Measurements from ENCODE around the gene THADA. TPM values are rescaled to one million over a fixed set of nuclear protein-coding genes. Genes with fewer than 3 reads are reported as not detected.

Gene THADA
- polyA plus RNA-seq, 3 donors: 7.3 to 11.2 (median 9.7) TPM

GRCh38 chr2:43206602-43207001 is 389.2 kb downstream of the THADA start:
- Histone ChIP-seq H3K4me3 (replicated peaks in 1 of 3; ENCODE audit: low read depth in 2 of 3, low read length in 3 of 3) (no peak overlapping the region), H3K4me1 (ENCODE audit: control insufficient read depth in 1 of 2, insufficient read depth in 2 of 2, low read length in 2 of 2) (peaks cover 39 to 52% of the 10 kb centered on the region in 2 donors), H3K4me2 (replicated peaks; ENCODE audit: extremely low read depth, low read length, poor library complexity, severe bottlenecking) (no peak overlapping the region), H3K9ac (ENCODE audit: insufficient read depth, low read length, poor library complexity, severe bottlenecking) (no peak overlapping the region), H3K27ac (ENCODE audit: low read depth in 1 of 2, low read length in 2 of 2) (no peak overlapping the region), H3K79me2 (ENCODE audit: insufficient read depth, low read length) (peaks cover 8% of the 10 kb centered on the region), H4K20me1 (ENCODE audit: insufficient read depth, low read length) (no peaks in the 10 kb centered on the region), H3K36me3 (replicated peaks in 1 of 2; ENCODE audit: control insufficient read depth in 1 of 2, insufficient read depth in 2 of 2, low read length in 2 of 2) (no peaks in the 10 kb centered on the region), H2AFZ (ENCODE audit: insufficient read depth, low read depth, low read length, poor library complexity, severe bottlenecking) (no peak overlapping the region), H3K27me3 (ENCODE audit: control insufficient read depth in 2 of 2, insufficient read depth in 2 of 2, low read length in 2 of 2) (no peaks in the 10 kb centered on the region), H3K9me3 (replicated peaks in 1 of 2; ENCODE audit: control insufficient read depth in 1 of 2, insufficient read depth in 1 of 2, low read length in 2 of 2) (no peaks in the 10 kb centered on the region)
- 100% methylated on average over 2 of the region's 7 CpGs for WGBS (ENCODE audit: insufficient coverage)
- intact Hi-C loops (cut with micrococcal nuclease): loop anchor here in 1 of 2 donors (5.0 kb wide), 1 partner anchor 34 kb away; no protein-coding TSS in a partner anchor
- H3K9me3 Mint-ChIP-seq: no peaks in the 10 kb centered on the region
- H3K4me1 Mint-ChIP-seq: peaks cover 59% of the 10 kb centered on the region
- H3K27me3 Mint-ChIP-seq (ENCODE audit: low read depth in 3 of 3): peaks cover 0 to 2% (median 2%) of the 10 kb centered on the region in 3 donors
- H3K36me3 Mint-ChIP-seq: peaks cover 0 to 3% of the 10 kb centered on the region in 2 donors
- H3K27ac Mint-ChIP-seq: peak overlapping the region in 1 of 7 donors; percentile 26
- TF ChIP-seq CTCF (IDR thresholded peaks at IDR 0.05): no peak
- no peak for DNase-seq
- no peak overlapping the region for H3K4me3 Mint-ChIP-seq

DNA sequence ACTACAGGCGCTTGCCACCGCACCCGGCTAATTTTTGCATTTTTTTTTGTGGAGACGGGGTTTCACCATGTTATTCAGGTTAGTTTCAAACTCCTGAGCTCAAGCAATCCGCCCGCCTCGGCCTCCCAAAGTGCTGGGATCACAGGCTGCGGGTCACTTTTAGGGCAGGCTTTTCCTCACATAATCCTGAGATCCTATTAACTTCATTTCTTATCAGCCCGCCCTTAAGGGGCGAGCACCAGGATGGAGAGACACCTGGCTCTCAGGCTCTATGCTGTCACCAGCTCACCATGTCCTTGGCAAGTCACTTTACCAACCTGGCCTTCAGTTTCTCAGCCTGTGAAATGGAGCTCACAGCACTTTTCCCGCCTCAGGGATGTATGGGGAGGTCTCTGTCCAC is 392.5 kb downstream of the THADA start:
- Histone ChIP-seq H2AFZ (ENCODE audit: insufficient read depth, low read depth, low read length, poor library complexity, severe bottlenecking) (no peak overlapping the region), H3K27me3 (ENCODE audit: control insufficient read depth in 2 of 2, insufficient read depth in 2 of 2, low read length in 2 of 2) (no peaks in the 10 kb centered on the region), H3K4me2 (replicated peaks; ENCODE audit: extremely low read depth, low read length, poor library complexity, severe bottlenecking) (no peak overlapping the region), H3K27ac (ENCODE audit: low read depth in 1 of 2, low read length in 2 of 2) (no peak overlapping the region), H3K36me3 (replicated peaks in 1 of 2; ENCODE audit: control insufficient read depth in 1 of 2, insufficient read depth in 2 of 2, low read length in 2 of 2) (no peaks in the 10 kb centered on the region), H3K9me3 (replicated peaks in 1 of 2; ENCODE audit: control insufficient read depth in 1 of 2, insufficient read depth in 1 of 2, low read length in 2 of 2) (no peaks in the 10 kb centered on the region), H3K79me2 (ENCODE audit: insufficient read depth, low read length) (no peaks in the 10 kb centered on the region), H3K9ac (ENCODE audit: insufficient read depth, low read length, poor library complexity, severe bottlenecking) (no peak overlapping the region), H3K4me1 (ENCODE audit: control insufficient read depth in 1 of 2, insufficient read depth in 2 of 2, low read length in 2 of 2) (peaks cover 21 to 40% of the 10 kb centered on the region in 2 donors), H4K20me1 (ENCODE audit: insufficient read depth, low read length) (no peaks in the 10 kb centered on the region), H3K4me3 (replicated peaks in 1 of 3; ENCODE audit: low read depth in 2 of 3, low read length in 3 of 3) (no peak overlapping the region)
- Mint-ChIP-seq H3K27ac (no peak overlapping the region), H3K36me3 (peaks cover 0 to 3% of the 10 kb centered on the region in 2 donors), H3K27me3 (ENCODE audit: low read depth in 3 of 3) (peaks cover 1 to 2% (median 2%) of the 10 kb centered on the region in 3 donors), H3K9me3 (no peaks in the 10 kb centered on the region), H3K4me3 (no peak overlapping the region), H3K4me1 (peaks cover 47% of the 10 kb centered on the region)
- DNase-seq: no peak
- TF ChIP-seq CTCF (IDR thresholded peaks at IDR 0.05): no peak
- intact Hi-C loops (cut with micrococcal nuclease): no loop called here
- WGBS (ENCODE audit: insufficient coverage): 94% methylated on average over 6 of the region's 11 CpGs

Data from CD14-positive monocyte (primary cell).